Measurements from ENCODE around the gene HMCES. TPM values are rescaled to one million over a fixed set of nuclear protein-coding genes. Genes with fewer than 3 reads are reported as not detected.

Gene HMCES
- total RNA-seq, 1 donor from 2014 or later, result 42.7 TPM

DNA sequence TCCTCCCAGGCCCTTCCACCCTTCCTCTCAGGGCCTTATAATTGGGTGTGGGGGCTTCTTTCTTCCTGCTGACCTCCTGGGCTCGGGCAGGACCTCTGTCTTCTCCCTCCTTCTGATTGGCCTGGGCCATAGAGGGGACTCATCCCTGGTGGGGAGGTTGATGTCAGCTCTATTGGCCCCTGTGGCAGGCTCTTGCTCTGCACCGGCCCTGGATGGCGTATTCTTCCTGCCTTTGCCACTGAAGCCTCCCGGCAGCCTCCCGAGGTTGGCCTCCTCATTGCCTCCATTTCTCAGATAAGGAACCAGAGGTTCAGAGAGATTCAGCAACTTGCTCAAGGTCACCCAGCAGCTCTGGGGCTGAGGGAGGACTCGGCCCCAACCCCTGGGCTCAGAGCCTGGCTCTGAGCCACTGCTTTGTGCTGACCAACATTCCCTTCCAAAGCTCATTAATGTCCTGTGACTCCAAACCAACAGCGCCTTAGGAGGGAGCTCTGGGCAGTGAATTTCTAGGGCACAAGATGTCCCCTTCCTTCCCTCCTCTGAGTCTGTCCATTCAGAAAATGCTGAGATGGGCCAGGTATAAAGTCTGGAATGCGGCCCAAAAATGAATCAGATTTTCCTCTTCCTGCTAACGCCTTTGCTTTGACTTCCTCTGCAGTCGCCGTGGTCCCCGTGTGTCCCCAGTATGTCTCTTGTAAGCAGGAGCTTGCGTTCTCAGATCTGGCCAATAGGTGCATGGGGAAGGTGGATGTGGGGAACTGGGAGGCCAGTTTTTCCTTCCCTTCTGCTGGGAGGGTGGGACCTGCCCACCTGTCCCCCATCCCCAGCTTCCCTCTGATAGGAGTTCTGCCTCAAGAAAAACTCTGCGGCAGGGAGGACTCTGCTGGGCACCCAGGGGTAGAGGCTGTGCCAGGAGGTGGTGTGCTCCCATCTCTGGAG is 74.2 kb downstream of the HMCES start:
- DNase-seq, result no peak
- intact Hi-C loops (cut with DNase I), result no loop called here
- peak; percentile 36 for ATAC-seq (ENCODE audit: poor library complexity)

DNA sequence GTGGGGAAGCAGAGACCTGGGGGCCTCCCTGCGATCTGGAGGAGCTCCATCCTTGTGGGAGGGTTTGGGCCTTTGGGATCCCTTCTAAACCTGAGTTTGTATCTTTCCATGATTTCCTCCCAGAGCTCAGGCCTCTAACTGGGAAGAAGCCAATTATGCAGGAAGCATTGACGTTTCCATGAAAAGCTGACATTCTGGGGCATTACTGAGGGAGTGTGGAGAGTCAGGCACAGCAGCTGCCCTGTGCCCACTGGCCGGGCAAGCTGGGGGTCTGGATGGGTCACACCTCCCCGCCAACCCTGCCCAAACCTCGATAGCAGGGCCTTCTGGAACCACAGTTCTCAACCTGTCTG is 74.9 kb downstream of the HMCES start:
- intact Hi-C loops (cut with DNase I), result no loop called here
- ATAC-seq (ENCODE audit: poor library complexity) (no peak), DNase-seq (no peak)

Small RNAs within 50 kb of the gene (microRNA-seq; reads per million reads assigned to microRNA genes)
- gene MIR6826, result not detected

Other genes starting within 250 kb of the HMCES start
- not detected for gene GP9, start 218.1 kb upstream of the HMCES start, total RNA-seq
- gene RAB43, start 157.1 kb upstream of the HMCES start, total RNA-seq, result 5.1 TPM
- 28.0 TPM for gene ISY1, start 117.8 kb upstream of the HMCES start, total RNA-seq
- 476 TPM for gene CNBP, start 95.0 kb upstream of the HMCES start, total RNA-seq
- 80.6 TPM for gene COPG1, start 29.3 kb upstream of the HMCES start, total RNA-seq
- gene EFCAB12, start 149.8 kb downstream of the HMCES start, total RNA-seq, result not detected
- gene MBD4, start 161.1 kb downstream of the HMCES start, total RNA-seq, result 18.7 TPM
- gene IFT122, start 161.4 kb downstream of the HMCES start, total RNA-seq, result 19.3 TPM
- gene RHO, start 249.8 kb downstream of the HMCES start, total RNA-seq, result not detected